Measurements from ENCODE around the gene NHSL2.

NHSL2 gene

GRCh38 chrX:72180539-72180938, 269.9 kb downstream of the NHSL2 start:
- Histone ChIP-seq H3K36me3 (ENCODE audit: control insufficient read depth in 1 of 2, insufficient read depth in 2 of 2, low read depth in 1 of 2, low read length in 2 of 2) (no peaks in the 10 kb centered on the region), H2BK12ac (ENCODE audit: low read length in 2 of 2) (no peak overlapping the region), H3K4me2 (ENCODE audit: low read length, poor library complexity, severe bottlenecking) (no peak overlapping the region), H2BK120ac (ENCODE audit: low read depth, low read length) (no peak overlapping the region), H2AFZ (ENCODE audit: low read depth, low read length) (no peak overlapping the region), H3K4ac (ENCODE audit: low read depth in 1 of 2, low read length in 2 of 2) (no peak overlapping the region), H4K91ac (ENCODE audit: low read length) (no peak overlapping the region), H2BK5ac (ENCODE audit: low read depth, low read length, poor library complexity, severe bottlenecking) (no peak overlapping the region), H3K79me1 (replicated peaks; ENCODE audit: low read length, poor library complexity, severe bottlenecking) (peaks cover 5% of the 10 kb centered on the region), H3K18ac (ENCODE audit: low read depth in 1 of 2, low read length in 2 of 2) (peak overlapping the region in 1 of 2 experiments; percentile 61), H3K4me3 (ENCODE audit: insufficient read depth in 1 of 2, low read depth in 1 of 2, low read length in 2 of 2) (peak overlapping the region in 1 of 2 experiments; percentile 88), H3K9me3 (ENCODE audit: control insufficient read depth, low read length) (no peaks in the 10 kb centered on the region), H3K23ac (ENCODE audit: low read length in 2 of 2) (no peak overlapping the region), H3K27me3 (ENCODE audit: control insufficient read depth in 1 of 2, insufficient read depth in 1 of 2, low read length in 2 of 2) (peaks cover 0 to 12% of the 10 kb centered on the region in 2 experiments), H4K8ac (ENCODE audit: low read length) (peak overlapping the region; percentile 41), H3K4me1 (ENCODE audit: control insufficient read depth, insufficient read depth, low read depth, low read length) (peaks cover 2% of the 10 kb centered on the region), H2BK15ac (ENCODE audit: low read depth, poor library complexity, severe bottlenecking) (no peak overlapping the region), H2AK5ac (ENCODE audit: low read length, severe bottlenecking) (no peak overlapping the region), H3K27ac (ENCODE audit: low read length, poor library complexity, severe bottlenecking) (no peak overlapping the region), H3K14ac (ENCODE audit: low read length in 2 of 2) (no peak overlapping the region), H3K9ac (ENCODE audit: low read length) (peak overlapping the region; percentile 98)
- DNase-seq: no peak
- 63% methylated on average over 1 of the region's 1 CpG for WGBS

- Histone ChIP-seq H3K79me1 (replicated peaks; ENCODE audit: low read length, poor library complexity, severe bottlenecking) (peaks cover 5% of the 10 kb centered on the region), H3K4me2 (ENCODE audit: low read length, poor library complexity, severe bottlenecking) (peak within 1 kb of the TSS; percentile 56), H3K27me3 (ENCODE audit: control insufficient read depth in 1 of 2, insufficient read depth in 1 of 2, low read length in 2 of 2) (peaks cover 0 to 19% of the 10 kb centered on the region in 2 experiments), H2BK15ac (ENCODE audit: low read depth, poor library complexity, severe bottlenecking) (no peak within 1 kb of the TSS), H2BK12ac (ENCODE audit: low read length in 2 of 2) (no peak within 1 kb of the TSS), H3K23ac (ENCODE audit: low read length in 2 of 2) (no peak within 1 kb of the TSS), H3K4me1 (ENCODE audit: control insufficient read depth, insufficient read depth, low read depth, low read length) (peaks cover 2% of the 10 kb centered on the region), H4K8ac (ENCODE audit: low read length) (peak within 1 kb of the TSS; percentile 85), H3K14ac (ENCODE audit: low read length in 2 of 2) (no peak within 1 kb of the TSS), H2AK5ac (ENCODE audit: low read length, severe bottlenecking) (peak within 1 kb of the TSS; percentile 21), H3K4me3 (ENCODE audit: insufficient read depth in 1 of 2, low read depth in 1 of 2, low read length in 2 of 2) (peak within 1 kb of the TSS; percentile 85 to 88), H3K27ac (ENCODE audit: low read length, poor library complexity, severe bottlenecking) (peak within 1 kb of the TSS; percentile 90), H3K4ac (ENCODE audit: low read depth in 1 of 2, low read length in 2 of 2) (peak within 1 kb of the TSS in 1 of 2 experiments; percentile 51), H3K18ac (ENCODE audit: low read depth in 1 of 2, low read length in 2 of 2) (peak within 1 kb of the TSS; percentile 83 to 85), H2BK5ac (ENCODE audit: low read depth, low read length, poor library complexity, severe bottlenecking) (no peak within 1 kb of the TSS), H2BK120ac (ENCODE audit: low read depth, low read length) (no peak within 1 kb of the TSS), H3K9me3 (ENCODE audit: control insufficient read depth, low read length) (no peaks in the 10 kb centered on the region), H3K9ac (ENCODE audit: low read length) (peak within 1 kb of the TSS; percentile 98), H2AFZ (ENCODE audit: low read depth, low read length) (no peak within 1 kb of the TSS), H4K91ac (ENCODE audit: low read length) (peak within 1 kb of the TSS; percentile 80), H3K36me3 (ENCODE audit: control insufficient read depth in 1 of 2, insufficient read depth in 2 of 2, low read depth in 1 of 2, low read length in 2 of 2) (peaks cover 0 to 4% of the 10 kb centered on the region in 2 experiments)
- WGBS: under 1% methylated on average over 40 of the region's 46 CpGs
- peak; percentile 97 for DNase-seq
These were observed 270.8 kb downstream of the NHSL2 start, which contains the start of gene PIN4 for GRCh38 chrX:72181178-72182125. TSS of gene PIN4 (plus strand) at chrX:72181757. CDS start at chrX:72181786, 29 bp downstream.

GRCh38 chrX:72182924-72183323, 272.3 kb downstream of the NHSL2 start:
- DNase-seq: no peak
- no peak overlapping the region for H3K4ac ChIP-seq (ENCODE audit: low read depth in 1 of 2, low read length in 2 of 2)
- no peak overlapping the region for H2BK12ac ChIP-seq (ENCODE audit: low read length in 2 of 2)
- peak overlapping the region in 1 of 2 experiments; percentile 88 for H3K4me3 ChIP-seq (ENCODE audit: insufficient read depth in 1 of 2, low read depth in 1 of 2, low read length in 2 of 2)
- no peaks in the 10 kb centered on the region for H3K9me3 ChIP-seq (ENCODE audit: control insufficient read depth, low read length)
- H3K18ac ChIP-seq (ENCODE audit: low read depth in 1 of 2, low read length in 2 of 2): no peak overlapping the region
- no peak overlapping the region for H2AK5ac ChIP-seq (ENCODE audit: low read length, severe bottlenecking)
- H3K27ac ChIP-seq (ENCODE audit: low read length, poor library complexity, severe bottlenecking): no peak overlapping the region
- WGBS: 91% methylated on average over 2 of the region's 2 CpGs
- H3K27me3 ChIP-seq (ENCODE audit: control insufficient read depth in 1 of 2, insufficient read depth in 1 of 2, low read length in 2 of 2): peaks cover 0 to 19% of the 10 kb centered on the region in 2 experiments
- H4K8ac ChIP-seq (ENCODE audit: low read length): no peak overlapping the region
- peak overlapping the region; percentile 39 for H3K4me2 ChIP-seq (ENCODE audit: low read length, poor library complexity, severe bottlenecking)
- no peak overlapping the region for H2BK5ac ChIP-seq (ENCODE audit: low read depth, low read length, poor library complexity, severe bottlenecking)
- no peak overlapping the region for H4K91ac ChIP-seq (ENCODE audit: low read length)
- H3K36me3 ChIP-seq (ENCODE audit: control insufficient read depth in 1 of 2, insufficient read depth in 2 of 2, low read depth in 1 of 2, low read length in 2 of 2): peaks cover 0 to 15% of the 10 kb centered on the region in 2 experiments
- H3K4me1 ChIP-seq (ENCODE audit: control insufficient read depth, insufficient read depth, low read depth, low read length): peaks cover 2% of the 10 kb centered on the region
- no peak overlapping the region for H3K14ac ChIP-seq (ENCODE audit: low read length in 2 of 2)
- no peak overlapping the region for H2BK15ac ChIP-seq (ENCODE audit: low read depth, poor library complexity, severe bottlenecking)
- no peak overlapping the region for H2AFZ ChIP-seq (ENCODE audit: low read depth, low read length)
- H2BK120ac ChIP-seq (ENCODE audit: low read depth, low read length): no peak overlapping the region
- peaks cover 5% of the 10 kb centered on the region for H3K79me1 ChIP-seq (replicated peaks; ENCODE audit: low read length, poor library complexity, severe bottlenecking)
- peak overlapping the region; percentile 98 for H3K9ac ChIP-seq (ENCODE audit: low read length)
- H3K23ac ChIP-seq (ENCODE audit: low read length in 2 of 2): no peak overlapping the region

- Histone ChIP-seq H2BK120ac (ENCODE audit: low read depth, low read length) (no peak overlapping the region), H2AFZ (ENCODE audit: low read depth, low read length) (no peak overlapping the region)
These were observed 291.3 kb downstream of the NHSL2 start for GRCh38 chrX:72201836-72202536.

More at GRCh38 chrX:72201836-72202536, 291.3 kb downstream of the NHSL2 start:
- no peak overlapping the region for H2BK15ac ChIP-seq (ENCODE audit: low read depth, poor library complexity, severe bottlenecking)
- H3K4ac ChIP-seq (ENCODE audit: low read depth in 1 of 2, low read length in 2 of 2): no peak overlapping the region
- no peak overlapping the region for H4K91ac ChIP-seq (ENCODE audit: low read length)
- WGBS: 40% methylated on average over 2 of the region's 7 CpGs
- no peak overlapping the region for H3K4me2 ChIP-seq (ENCODE audit: low read length, poor library complexity, severe bottlenecking)
- no peak overlapping the region for H2BK5ac ChIP-seq (ENCODE audit: low read depth, low read length, poor library complexity, severe bottlenecking)
- no peaks in the 10 kb centered on the region for H3K9me3 ChIP-seq (ENCODE audit: control insufficient read depth, low read length)
- H3K36me3 ChIP-seq (ENCODE audit: control insufficient read depth in 1 of 2, insufficient read depth in 2 of 2, low read depth in 1 of 2, low read length in 2 of 2): peaks cover 13 to 40% of the 10 kb centered on the region in 2 experiments
- H3K9ac ChIP-seq (ENCODE audit: low read length): peak overlapping the region; percentile 83
- peaks cover 0 to 31% of the 10 kb centered on the region in 2 experiments for H3K27me3 ChIP-seq (ENCODE audit: control insufficient read depth in 1 of 2, insufficient read depth in 1 of 2, low read length in 2 of 2)
- H3K4me3 ChIP-seq (ENCODE audit: insufficient read depth in 1 of 2, low read depth in 1 of 2, low read length in 2 of 2): no peak overlapping the region
- H2BK12ac ChIP-seq (ENCODE audit: low read length in 2 of 2): no peak overlapping the region
- H4K8ac ChIP-seq (ENCODE audit: low read length): no peak overlapping the region
- H3K18ac ChIP-seq (ENCODE audit: low read depth in 1 of 2, low read length in 2 of 2): no peak overlapping the region
- H2AK5ac ChIP-seq (ENCODE audit: low read length, severe bottlenecking): no peak overlapping the region
- peak overlapping the region; percentile 76 for H3K27ac ChIP-seq (ENCODE audit: low read length, poor library complexity, severe bottlenecking)
- H3K14ac ChIP-seq (ENCODE audit: low read length in 2 of 2): no peak overlapping the region
- peak; percentile 87 for DNase-seq
- peaks cover 9% of the 10 kb centered on the region for H3K79me1 ChIP-seq (replicated peaks; ENCODE audit: low read length, poor library complexity, severe bottlenecking)
- no peaks in the 10 kb centered on the region for H3K4me1 ChIP-seq (ENCODE audit: control insufficient read depth, insufficient read depth, low read depth, low read length)
- H3K23ac ChIP-seq (ENCODE audit: low read length in 2 of 2): no peak overlapping the region

Measured in mesenchymal stem cell (in vitro differentiated cells and primary cell).